Measurements from ENCODE around the gene CX3CL1. TPM values are rescaled to one million over a fixed set of nuclear protein-coding genes. Genes with fewer than 3 reads are reported as not detected.
A peak's percentile ranks its signal among the peaks of the same experiment; 100 is the strongest.

Gene CX3CL1
- total RNA-seq (0.15 TPM), polyA plus RNA-seq (not detected)

- Mint-ChIP-seq H3K27ac (no peak within 1 kb of the TSS), H3K9me3 (no peaks in the 10 kb centered on the region), H3K36me3 (no peaks in the 10 kb centered on the region), H3K4me1 (peaks cover 0 to 2% (median 0%) of the 10 kb centered on the region in 4 donors), H3K27me3 (no peaks in the 10 kb centered on the region), H3K4me3 (no peak within 1 kb of the TSS)
- ATAC-seq (ENCODE audit: low read depth in 2 of 2) (no peak), DNase-seq (no peak)
- H3K4me3 ChIP-seq (ENCODE audit: low read depth, low read length), result no peak within 1 kb of the TSS
- H3K36me3 ChIP-seq (ENCODE audit: control insufficient read depth, insufficient read depth, low read length), result no peaks in the 10 kb centered on the region
- no peaks in the 10 kb centered on the region for H3K9me3 ChIP-seq (ENCODE audit: control insufficient read depth in 2 of 2, low read length in 2 of 2)
- H3K27me3 ChIP-seq (ENCODE audit: control insufficient read depth, insufficient read depth, low read length), result no peaks in the 10 kb centered on the region
- no peaks in the 10 kb centered on the region for H3K4me1 ChIP-seq (ENCODE audit: control insufficient read depth, insufficient read depth, low read length, poor library complexity, severe bottlenecking)
- no peak within 1 kb of the TSS for H3K27ac ChIP-seq (ENCODE audit: insufficient read depth, low read length, poor library complexity, severe bottlenecking)
These were observed at the start of gene CX3CL1 for GRCh38 chr16:57372372-57373116. Gene CX3CL1 (plus strand): TSS chr16:57372490. CDS start chr16:57372569, 79 bp downstream.

DNA sequence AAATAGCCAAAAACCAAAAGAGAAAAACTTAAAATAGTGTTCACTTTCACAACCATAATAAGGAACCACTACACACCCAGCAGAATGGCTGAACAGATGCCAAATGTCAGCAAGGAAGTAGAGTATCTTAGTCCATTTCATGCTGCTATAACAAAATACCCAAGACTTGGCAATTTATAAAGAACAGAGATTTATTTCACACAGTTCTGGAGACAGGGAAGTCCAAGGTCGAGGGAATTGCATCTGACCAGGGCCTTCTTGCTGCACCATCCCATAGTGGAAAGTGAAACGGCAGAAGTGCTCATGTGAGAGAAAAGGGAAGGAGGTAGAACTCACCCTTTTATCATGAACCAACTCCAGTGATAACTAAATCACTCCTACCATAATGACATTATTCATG is 47.5 kb upstream of the CX3CL1 start:
- Mint-ChIP-seq H3K9me3 (peaks cover 0 to 7% (median 0%) of the 10 kb centered on the region in 7 donors), H3K4me1 (no peaks in the 10 kb centered on the region), H3K4me3 (no peak overlapping the region), H3K36me3 (no peaks in the 10 kb centered on the region), H3K27me3 (peaks cover 6% of the 10 kb centered on the region), H3K27ac (no peak overlapping the region)
- Histone ChIP-seq H3K4me3 (ENCODE audit: low read depth, low read length) (no peak overlapping the region), H3K27me3 (ENCODE audit: control insufficient read depth, insufficient read depth, low read length) (no peaks in the 10 kb centered on the region), H3K4me1 (ENCODE audit: control insufficient read depth, insufficient read depth, low read length, poor library complexity, severe bottlenecking) (no peaks in the 10 kb centered on the region), H3K9me3 (ENCODE audit: control insufficient read depth in 2 of 2, low read length in 2 of 2) (peaks cover 0 to 4% of the 10 kb centered on the region in 2 experiments), H3K36me3 (ENCODE audit: control insufficient read depth, insufficient read depth, low read length) (no peaks in the 10 kb centered on the region), H3K27ac (ENCODE audit: insufficient read depth, low read length, poor library complexity, severe bottlenecking) (no peak overlapping the region)
- ATAC-seq (ENCODE audit: low read depth in 2 of 2), result no peak
- DNase-seq, result no peak

- Histone ChIP-seq H3K4me3 (ENCODE audit: low read depth, low read length) (no peak overlapping the region), H3K4me1 (ENCODE audit: control insufficient read depth, insufficient read depth, low read length, poor library complexity, severe bottlenecking) (no peaks in the 10 kb centered on the region), H3K9me3 (ENCODE audit: control insufficient read depth in 2 of 2, low read length in 2 of 2) (peaks cover 0 to 4% of the 10 kb centered on the region in 2 experiments), H3K36me3 (ENCODE audit: control insufficient read depth, insufficient read depth, low read length) (no peaks in the 10 kb centered on the region), H3K27ac (ENCODE audit: insufficient read depth, low read length, poor library complexity, severe bottlenecking) (no peak overlapping the region), H3K27me3 (ENCODE audit: control insufficient read depth, insufficient read depth, low read length) (no peaks in the 10 kb centered on the region)
- Mint-ChIP-seq H3K4me3 (peak overlapping the region in 1 of 4 donors; percentile 47), H3K9me3 (peaks cover 0 to 10% (median 0%) of the 10 kb centered on the region in 7 donors), H3K27ac (no peak overlapping the region), H3K27me3 (peaks cover 13% of the 10 kb centered on the region), H3K36me3 (no peaks in the 10 kb centered on the region), H3K4me1 (peaks cover 0 to 5% (median 0%) of the 10 kb centered on the region in 4 donors)
- DNase-seq, result no peak
- ATAC-seq (ENCODE audit: low read depth in 2 of 2), result no peak
These were observed 46.8 kb upstream of the CX3CL1 start for GRCh38 chr16:57325458-57325857.

DNA sequence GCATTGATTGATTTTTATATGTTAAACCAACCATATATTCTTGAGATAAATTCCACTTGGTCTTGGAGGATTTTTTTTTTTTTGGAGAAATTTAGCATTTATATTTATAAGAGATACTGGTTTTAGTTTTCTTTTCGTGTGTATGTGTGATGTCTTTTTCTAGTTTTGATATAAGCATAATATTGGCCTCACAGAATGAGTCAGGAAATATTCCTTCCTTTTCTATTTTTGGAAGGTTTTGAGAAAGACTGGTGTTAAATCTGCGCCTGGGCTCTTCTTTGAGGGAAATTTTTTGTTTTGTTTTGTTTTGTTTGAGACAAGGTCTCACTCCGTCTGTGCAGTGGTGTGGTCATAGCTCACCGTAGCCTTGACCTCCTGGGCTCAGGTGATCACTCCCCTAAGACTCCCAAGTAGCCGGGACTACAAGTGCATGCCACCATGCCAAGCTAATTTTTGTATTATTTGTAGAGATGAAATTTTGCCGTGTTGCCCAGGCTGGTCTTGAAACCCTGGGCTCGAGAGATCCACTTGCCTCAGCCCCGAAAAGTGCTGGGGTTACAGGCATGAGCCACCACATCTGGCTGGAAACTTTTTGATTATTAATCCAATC is 42.5 kb upstream of the CX3CL1 start:
- H3K4me1 Mint-ChIP-seq, result peaks cover 0 to 5% (median 0%) of the 10 kb centered on the region in 4 donors
- H3K27ac ChIP-seq (ENCODE audit: insufficient read depth, low read length, poor library complexity, severe bottlenecking), result no peak overlapping the region

GRCh38 chr16:57331355-57331754 is 40.9 kb upstream of the CX3CL1 start:
- Histone ChIP-seq H3K9me3 (ENCODE audit: control insufficient read depth in 2 of 2, low read length in 2 of 2) (peaks cover 0 to 2% of the 10 kb centered on the region in 2 experiments), H3K4me3 (ENCODE audit: low read depth, low read length) (no peak overlapping the region), H3K4me1 (ENCODE audit: control insufficient read depth, insufficient read depth, low read length, poor library complexity, severe bottlenecking) (no peaks in the 10 kb centered on the region), H3K36me3 (ENCODE audit: control insufficient read depth, insufficient read depth, low read length) (no peaks in the 10 kb centered on the region), H3K27me3 (ENCODE audit: control insufficient read depth, insufficient read depth, low read length) (peaks cover 6% of the 10 kb centered on the region), H3K27ac (ENCODE audit: insufficient read depth, low read length, poor library complexity, severe bottlenecking) (no peak overlapping the region)
- Mint-ChIP-seq H3K27ac (no peak overlapping the region), H3K36me3 (no peaks in the 10 kb centered on the region), H3K9me3 (peaks cover 0 to 6% (median 2%) of the 10 kb centered on the region in 7 donors), H3K4me3 (no peak overlapping the region), H3K4me1 (peaks cover 0 to 5% (median 0%) of the 10 kb centered on the region in 4 donors), H3K27me3 (peaks cover 42% of the 10 kb centered on the region)
- DNase-seq (no peak), ATAC-seq (ENCODE audit: low read depth in 2 of 2) (no peak)

More for the DNA sequence above, 42.5 kb upstream of the CX3CL1 start:
- H3K4me3 Mint-ChIP-seq, result no peak overlapping the region
- H3K27me3 ChIP-seq (ENCODE audit: control insufficient read depth, insufficient read depth, low read length), result peaks cover 3% of the 10 kb centered on the region
- H3K36me3 Mint-ChIP-seq, result no peaks in the 10 kb centered on the region
- ATAC-seq (ENCODE audit: low read depth in 2 of 2) (no peak), DNase-seq (no peak)
- peaks cover 0 to 4% of the 10 kb centered on the region in 2 experiments for H3K9me3 ChIP-seq (ENCODE audit: control insufficient read depth in 2 of 2, low read length in 2 of 2)
- no peak overlapping the region for H3K4me3 ChIP-seq (ENCODE audit: low read depth, low read length)
- H3K4me1 ChIP-seq (ENCODE audit: control insufficient read depth, insufficient read depth, low read length, poor library complexity, severe bottlenecking), result no peaks in the 10 kb centered on the region
- peaks cover 0 to 6% (median 0%) of the 10 kb centered on the region in 7 donors for H3K9me3 Mint-ChIP-seq
- H3K27ac Mint-ChIP-seq, result no peak overlapping the region
- no peaks in the 10 kb centered on the region for H3K36me3 ChIP-seq (ENCODE audit: control insufficient read depth, insufficient read depth, low read length)
- peaks cover 27% of the 10 kb centered on the region for H3K27me3 Mint-ChIP-seq

GRCh38 chr16:57333402-57333801 is 38.9 kb upstream of the CX3CL1 start:
- no peak overlapping the region for H3K27ac Mint-ChIP-seq
- H3K27me3 ChIP-seq (ENCODE audit: control insufficient read depth, insufficient read depth, low read length), result peaks cover 6% of the 10 kb centered on the region
- peaks cover 0 to 5% (median 0%) of the 10 kb centered on the region in 4 donors for H3K4me1 Mint-ChIP-seq
- no peak for ATAC-seq (ENCODE audit: low read depth in 2 of 2)
- H3K9me3 ChIP-seq (ENCODE audit: control insufficient read depth in 2 of 2, low read length in 2 of 2), result no peaks in the 10 kb centered on the region
- peaks cover 53% of the 10 kb centered on the region for H3K27me3 Mint-ChIP-seq
- H3K4me3 ChIP-seq (ENCODE audit: low read depth, low read length), result no peak overlapping the region
- peaks cover 0 to 4% (median 2%) of the 10 kb centered on the region in 7 donors for H3K9me3 Mint-ChIP-seq
- no peaks in the 10 kb centered on the region for H3K36me3 ChIP-seq (ENCODE audit: control insufficient read depth, insufficient read depth, low read length)
- DNase-seq, result no peak
- no peaks in the 10 kb centered on the region for H3K36me3 Mint-ChIP-seq
- no peak overlapping the region for H3K27ac ChIP-seq (ENCODE audit: insufficient read depth, low read length, poor library complexity, severe bottlenecking)
- no peaks in the 10 kb centered on the region for H3K4me1 ChIP-seq (ENCODE audit: control insufficient read depth, insufficient read depth, low read length, poor library complexity, severe bottlenecking)
- H3K4me3 Mint-ChIP-seq, result no peak overlapping the region

DNA sequence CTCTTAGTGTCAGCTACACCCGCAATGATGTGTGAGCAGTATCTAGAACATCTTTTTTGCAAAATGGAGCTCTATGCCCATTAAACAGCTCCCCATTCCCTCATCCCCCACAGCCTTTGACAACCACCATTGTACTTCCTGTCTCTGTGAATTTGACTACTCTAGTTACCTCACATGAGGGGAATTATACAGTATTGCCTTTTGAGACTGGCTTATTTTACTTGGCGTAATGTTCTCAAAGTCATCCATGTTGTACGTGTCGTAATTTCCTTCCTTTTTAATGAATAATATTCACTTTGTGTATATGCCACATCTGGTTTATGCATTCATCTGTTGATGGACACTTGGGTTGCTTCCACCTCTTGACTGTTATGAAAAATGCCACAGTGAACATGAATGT is 36.9 kb upstream of the CX3CL1 start:
- H3K4me3 Mint-ChIP-seq, result no peak overlapping the region
- H3K36me3 Mint-ChIP-seq, result no peaks in the 10 kb centered on the region
- Histone ChIP-seq H3K27ac (ENCODE audit: insufficient read depth, low read length, poor library complexity, severe bottlenecking) (no peak overlapping the region), H3K9me3 (ENCODE audit: control insufficient read depth in 2 of 2, low read length in 2 of 2) (no peaks in the 10 kb centered on the region), H3K4me1 (ENCODE audit: control insufficient read depth, insufficient read depth, low read length, poor library complexity, severe bottlenecking) (no peaks in the 10 kb centered on the region), H3K27me3 (ENCODE audit: control insufficient read depth, insufficient read depth, low read length) (peaks cover 6% of the 10 kb centered on the region), H3K36me3 (ENCODE audit: control insufficient read depth, insufficient read depth, low read length) (no peaks in the 10 kb centered on the region), H3K4me3 (ENCODE audit: low read depth, low read length) (no peak overlapping the region)
- H3K27me3 Mint-ChIP-seq, result peaks cover 53% of the 10 kb centered on the region
- ATAC-seq (ENCODE audit: low read depth in 2 of 2) (no peak), DNase-seq (no peak)
- peaks cover 0 to 3% (median under 1%) of the 10 kb centered on the region in 4 donors for H3K4me1 Mint-ChIP-seq
- H3K27ac Mint-ChIP-seq, result no peak overlapping the region
- H3K9me3 Mint-ChIP-seq, result peaks cover 0 to 4% (median 0%) of the 10 kb centered on the region in 7 donors

Data from CD4-positive, CD25-positive, alpha-beta regulatory T cell (primary cell).